K562 (cell line): ENCODE data around the gene GPRC6A. TPM values are rescaled to one million over a fixed set of nuclear protein-coding genes. Genes with fewer than 3 reads are reported as not detected.

Experiments used
- ATAC-seq: fragments of 200-7000 bp; cut with Tn5 transposase; 3 replicates; pipeline ENCODE4 v1.9.1; 2020; ENCODE audit warnings: moderate library complexity
- BruUV-seq: library from RNA; stranded (reverse); fragments of 400-500 nt; replicated peaks from 2 replicates; lab custom pipeline; 2021; lab: Mats Ljungman, UMichigan
- CTCF ChIA-PET: fragments of 300-600 bp; formaldehyde crosslinking; extraction: SDS; loops from one replicate; lab custom pipeline; 2021; ENCODE audit warnings: low intra/inter-chr PET ratio; lab: Yijun Ruan, JAX
- POLR2A ChIA-PET: fragments of 300-600, 350-650 bp; sonication (Branson Sonifier 250); formaldehyde crosslinking; extraction: SDS; loops from one replicate; lab custom pipeline; 2021; ENCODE audit warnings: antibody characterized with exemption, inconsistent platforms; lab: Yijun Ruan, JAX
- DNase-seq, 4 experiments: peaks; one replicate each; pipeline versions ENCODE4 v3.0.0 to v3.0.0-alpha.2; 2011 to 2018; ENCODE audit warnings: low spot score in 3 of 4, mixed read lengths in 3 of 4; ENCODE audit errors: extremely low read depth in 1 of 4
- FAIRE-seq: peaks from 2 replicates; lab custom pipeline; 2011; peaks lifted over from hg19 to GRCh38; lab: Jason Lieb, UNC
- H2AFZ ChIP-seq: 2 replicates; pipeline ENCODE4 v1.6.0; 2011; ENCODE audit warnings: low read depth, low read length, control low read depth, inconsistent platforms
- H3K27ac ChIP-seq: fragments of 200-600 bp; 3 replicates; pipeline ENCODE4 v1.8.0; 2011; ENCODE audit warnings: low read depth, mild to moderate bottlenecking, control low read depth, inconsistent platforms, low read length, moderate library complexity, mixed read lengths; ENCODE audit errors: extremely low read depth
- H3K27me3 ChIP-seq, 2 experiments: fragments of 300-600 bp in 1 of 2; 2 replicates in 1 of 2; 3 replicates in 1 of 2; pipeline versions ENCODE4 v1.6.0 to v1.8.0; 2011; ENCODE audit warnings: inconsistent platforms in 2 of 2, low read length in 2 of 2, mild to moderate bottlenecking in 1 of 2, mixed read lengths in 1 of 2, moderate library complexity in 1 of 2; ENCODE audit not compliant: control insufficient read depth in 2 of 2, insufficient read depth in 2 of 2
- H3K36me3 ChIP-seq: fragments of 300-600 bp; 3 replicates; pipeline ENCODE4 v1.8.0; 2011; ENCODE audit warnings: mild to moderate bottlenecking, low read length, inconsistent platforms; ENCODE audit not compliant: control insufficient read depth, insufficient read depth
- H3K4me1 ChIP-seq, 2 experiments: fragments of 200-600 bp in 1 of 2; replicated peaks in 1 of 2; 2 replicates in 1 of 2; 3 replicates in 1 of 2; pipeline versions ENCODE4 v1.5.1 to v1.8.0; 2011; ENCODE audit warnings: inconsistent platforms in 2 of 2, low read length in 2 of 2, mild to moderate bottlenecking in 1 of 2, mixed read lengths in 1 of 2, moderate library complexity in 1 of 2; ENCODE audit not compliant: control insufficient read depth in 2 of 2, insufficient read depth in 2 of 2
- H3K4me2 ChIP-seq: 2 replicates; pipeline ENCODE4 v1.6.1; 2011; ENCODE audit warnings: low read length, control low read depth, inconsistent platforms, mixed read lengths; ENCODE audit not compliant: insufficient read depth
- H3K4me3 ChIP-seq: fragments of 200-600 bp; sonication (generic), shearing (Covaris generic); 2 replicates; pipeline ENCODE4 v1.5.1; 2016; ENCODE audit warnings: control low read depth, inconsistent platforms
- H3K79me2 ChIP-seq: fragments of 200-600 bp; 3 replicates; pipeline ENCODE4 v1.8.0; 2011; ENCODE audit warnings: low read length, inconsistent platforms; ENCODE audit not compliant: control insufficient read depth, insufficient read depth
- H3K9ac ChIP-seq, 2 experiments: 2 replicates each; pipeline versions ENCODE4 v1.6.0 to v1.6.1; 2011; ENCODE audit warnings: low read depth in 2 of 2, low read length in 2 of 2, control low read depth in 1 of 2, inconsistent platforms in 1 of 2, mild to moderate bottlenecking in 1 of 2, mixed read lengths in 1 of 2; ENCODE audit not compliant: insufficient read depth in 1 of 2
- H3K9me1 ChIP-seq: one replicate; pipeline ENCODE4 v1.6.0; 2011; ENCODE audit warnings: inconsistent platforms, mild to moderate bottlenecking, low read length, moderate library complexity; ENCODE audit not compliant: control insufficient read depth, insufficient read depth
- H3K9me3 ChIP-seq: replicated peaks from 2 replicates; pipeline ENCODE4 v1.5.1; 2011; ENCODE audit warnings: low read depth, low read length, inconsistent platforms; ENCODE audit not compliant: control insufficient read depth, insufficient read depth
- H4K20me1 ChIP-seq: replicated peaks from 2 replicates; pipeline ENCODE4 v1.6.1; 2011; ENCODE audit warnings: low read length, inconsistent platforms, mixed read lengths; ENCODE audit not compliant: control insufficient read depth, insufficient read depth
- MAFF ChIP-seq: IDR thresholded peaks from 2 replicates; pipeline ENCODE4 v1.6.1; 2012; ENCODE audit warnings: low read length, improper control_type of control experiment
- MAFK ChIP-seq: IDR thresholded peaks from 2 replicates; pipeline ENCODE4 v1.6.1; 2011; ENCODE audit warnings: low read length, improper control_type of control experiment
- NR1H2 ChIP-seq: sonication (generic); formaldehyde crosslinking; IDR thresholded peaks from 2 replicates; pipeline ENCODE4 v1.4.0; 2020; ENCODE audit warnings: mild to moderate bottlenecking, missing genetic modification reagents
- PHF8 ChIP-seq: fragments of 200-600 bp; sonication (generic); IDR thresholded peaks from 2 replicates; pipeline ENCODE4 v1.6.1; 2012; ENCODE audit warnings: mixed run types, mild to moderate bottlenecking, inconsistent platforms, low read length, moderate library complexity, borderline replicate concordance
- RB1 ChIP-seq: fragments of 450-650 bp; IDR thresholded peaks from 2 replicates; pipeline ENCODE4 v1.6.1; 2017; ENCODE audit warnings: low read depth, mild to moderate bottlenecking
- RFX1 ChIP-seq: fragments of 450-650 bp; IDR thresholded peaks from 2 replicates; pipeline ENCODE4 v1.6.1; 2016; ENCODE audit warnings: mild to moderate bottlenecking, moderate library complexity
- RHOXF2B ChIP-seq: fragments of 250-450 bp; sonication (Bioruptor Pico); conservative IDR thresholded peaks from 2 replicates; pipeline ENCODE4 v1.5.1; 2021
- SMAD4 ChIP-seq: fragments of 250-450 bp; sonication (Bioruptor Pico); conservative IDR thresholded peaks from 2 replicates; pipeline ENCODE4 v1.8.0; 2021; ENCODE audit warnings: inconsistent platforms, mild to moderate bottlenecking, moderate library complexity
- TAL1 ChIP-seq: fragments of 450-650 bp; IDR thresholded peaks from 2 replicates; pipeline ENCODE4 v1.6.1; 2016; ENCODE audit warnings: mild to moderate bottlenecking
- U2AF1 ChIP-seq: fragments of 200-400 bp; formaldehyde crosslinking; optimal IDR thresholded peaks from 2 replicates; pipeline ENCODE3; 2017; ENCODE audit warnings: mild to moderate bottlenecking, low read depth, low read length, moderate library complexity
- UBTF ChIP-seq, 2 experiments: IDR thresholded peaks; 2 replicates each; pipeline ENCODE4 v1.6.1; 2012; ENCODE audit warnings: improper control_type of control experiment in 2 of 2, low read depth in 2 of 2, low read length in 2 of 2, borderline replicate concordance in 1 of 2
- ZEB2 ChIP-seq: fragments of 450-650 bp; IDR thresholded peaks from 2 replicates; pipeline ENCODE4 v1.6.1; 2016
- ZNF41 ChIP-seq: fragments of 250-450 bp; sonication (Bioruptor Pico); conservative IDR thresholded peaks from 2 replicates; pipeline ENCODE4 v1.4.0; 2020; ENCODE audit warnings: mild to moderate bottlenecking
- ZSCAN32 ChIP-seq: fragments of 450-650 bp; formaldehyde crosslinking; IDR thresholded peaks from 2 replicates; pipeline ENCODE4 v1.4.0; 2020; ENCODE audit warnings: mild to moderate bottlenecking, moderate library complexity
- WGBS: fragments of 100-300 bp; shearing (Covaris generic); methylation state at CpG from one replicate; pipeline ENCODE4 v1.1.6; 2016; ENCODE audit warnings: low coverage, mixed read lengths; ENCODE audit not compliant: insufficient coverage; ENCODE audit errors: missing lambda C conversion rate; 5-methylcytosine and 5-hydroxymethylcytosine counted together
- in situ Hi-C: fragments of 300-500 bp; cut with MboI; formaldehyde crosslinking; loops from 4 replicates; pipeline ENCODE4 v1.15.0; 2018; ENCODE audit warnings: inconsistent platforms, mixed read lengths
- intact Hi-C: fragments of 100-400 bp; cut with micrococcal nuclease; formaldehyde crosslinking; loops from 2 replicates; pipeline ENCODE4 v1.14.2; 2022
- polyA plus RNA-seq, 8 experiments: library from polyadenylated mRNA; depleted of rRNA in 4 of 8; stranded (reverse) in 5 of 8; unstranded in 3 of 8; fragments of >200 nt; fragmentation: Nextera tagmentation in 2 of 8; fragmentation: Illumina TruSeq in 1 of 8; extraction: Ambion mirVana in 2 of 8; extraction: Trizol in 1 of 8; gene quantifications; 2 replicates each; pipeline versions ENCODE4 v1.2.1 to v1.2.3, GENCODE V29; 2011 to 2014; ENCODE audit warnings: inconsistent platforms in 1 of 8, missing spikeins in 1 of 8
- total RNA-seq, 7 experiments: library from RNA; depleted of rRNA in 6 of 7; stranded (reverse); fragments of >200 nt in 6 of 7; fragmentation: Illumina TruSeq in 2 of 7; extraction: Trizol in 2 of 7; gene quantifications; 2 replicates each; pipeline versions ENCODE4 v1.2.1 to v1.2.3, GENCODE V29; 2011 to 2021; ENCODE audit warnings: low replicate concordance in 1 of 7
- TF ChIP-seq, protein P1 (sequence below): fragments of 450-650 bp; IDR thresholded peaks from 2 replicates; pipeline ENCODE4 v1.6.1; 2017; ENCODE audit warnings: antibody characterized with exemption

Gene GPRC6A
- total and polyA plus RNA-seq, 9 of the 15 experiments (the other 6 are each of a cell fraction or from before 2014, with no cell fraction given), result 0.03 TPM; not detected in 7

DNA sequence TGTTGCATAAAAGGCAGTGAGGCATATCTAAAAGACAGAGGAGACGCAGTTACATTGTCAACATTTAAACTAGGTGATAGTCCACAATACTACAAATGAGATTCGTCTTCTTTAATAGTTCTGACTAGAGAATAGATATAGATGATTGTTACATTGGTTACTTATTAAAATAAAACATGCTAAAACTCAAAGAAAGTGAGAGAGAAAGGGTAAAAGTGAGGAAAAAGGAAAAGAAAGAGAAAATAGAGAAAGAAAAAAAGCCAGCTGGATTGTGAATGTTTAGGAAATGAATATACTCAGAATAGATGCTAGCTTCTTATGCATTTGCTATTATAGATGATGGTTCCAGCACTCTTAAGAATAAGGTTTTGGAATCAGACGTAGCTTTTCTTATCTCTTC is 35.7 kb downstream of the GPRC6A start:
- POLR2A ChIA-PET, result no interaction called here
- in situ Hi-C loops, result no loop called here

DNA sequence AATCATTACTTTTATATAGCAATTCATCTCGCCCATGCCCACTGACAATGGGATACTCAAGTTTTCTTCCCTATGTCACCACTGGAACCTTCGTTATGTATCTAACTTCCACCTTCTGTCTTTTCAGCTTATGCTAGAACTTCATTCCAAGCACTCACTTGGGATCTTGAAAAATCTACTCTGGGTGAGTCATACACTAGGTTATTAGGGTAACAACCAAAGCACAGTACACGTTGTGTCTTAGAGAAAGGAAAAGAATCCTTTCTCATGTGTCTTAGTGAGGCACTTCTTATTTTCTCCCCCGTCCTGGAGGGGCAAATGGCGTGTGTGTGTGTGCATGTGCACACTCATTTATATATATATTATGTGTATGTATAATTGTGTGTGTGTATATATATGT is 45.0 kb downstream of the GPRC6A start:
- ChIA-PET CTCF (no interaction called here), POLR2A (no interaction called here)
- Histone ChIP-seq H3K27me3 (no peaks in the 10 kb centered on the region), H3K36me3 (no peaks in the 10 kb centered on the region), H3K27ac (no peak overlapping the region), H2AFZ (no peak overlapping the region), H3K4me2 (no peak overlapping the region), H3K9me1 (no peaks in the 10 kb centered on the region), H3K9ac (no peak overlapping the region), H3K4me3 (no peak overlapping the region), H4K20me1 (no peaks in the 10 kb centered on the region), H3K79me2 (no peaks in the 10 kb centered on the region), H3K4me1 (no peaks in the 10 kb centered on the region), H3K9me3 (no peaks in the 10 kb centered on the region)
- in situ Hi-C loops (no loop called here), intact Hi-C loops (loop anchor here (5.0 to 10.0 kb wide), 2 partner anchors 517 to 541 kb away; no protein-coding TSS in a partner anchor)
- DNase-seq, result no peak
- no peak for FAIRE-seq
- no TSS peak for BruUV-seq
- TF ChIP-seq NR1H2 (CRISPR knock-in tag) (no peak), ZNF41 (no peak), SMAD4 (no peak), UBTF (IDR thresholded peaks at IDR 0.05; ENCODE audit: borderline replicate concordance in 1 of 2, low read depth in 2 of 2, low read length in 2 of 2) (no peak), PHF8 (no peak), TAL1 (no peak), MAFK (no peak), RHOXF2B (CRISPR knock-in tag) (no peak), ZEB2 (no peak), RFX1 (no peak), ZSCAN32 (CRISPR knock-in tag) (no peak), MAFF (no peak)
- TF ChIP-seq, protein P1, sequence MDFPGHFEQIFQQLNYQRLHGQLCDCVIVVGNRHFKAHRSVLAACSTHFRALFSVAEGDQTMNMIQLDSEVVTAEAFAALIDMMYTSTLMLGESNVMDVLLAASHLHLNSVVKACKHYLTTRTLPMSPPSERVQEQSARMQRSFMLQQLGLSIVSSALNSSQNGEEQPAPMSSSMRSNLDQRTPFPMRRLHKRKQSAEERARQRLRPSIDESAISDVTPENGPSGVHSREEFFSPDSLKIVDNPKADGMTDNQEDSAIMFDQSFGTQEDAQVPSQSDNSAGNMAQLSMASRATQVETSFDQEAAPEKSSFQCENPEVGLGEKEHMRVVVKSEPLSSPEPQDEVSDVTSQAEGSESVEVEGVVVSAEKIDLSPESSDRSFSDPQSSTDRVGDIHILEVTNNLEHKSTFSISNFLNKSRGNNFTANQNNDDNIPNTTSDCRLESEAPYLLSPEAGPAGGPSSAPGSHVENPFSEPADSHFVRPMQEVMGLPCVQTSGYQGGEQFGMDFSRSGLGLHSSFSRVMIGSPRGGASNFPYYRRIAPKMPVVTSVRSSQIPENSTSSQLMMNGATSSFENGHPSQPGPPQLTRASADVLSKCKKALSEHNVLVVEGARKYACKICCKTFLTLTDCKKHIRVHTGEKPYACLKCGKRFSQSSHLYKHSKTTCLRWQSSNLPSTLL, result no peak
- WGBS, result 0% methylated on average over 5 of the region's 5 CpGs
- no peak for ATAC-seq

More for the DNA sequence above, 35.7 kb downstream of the GPRC6A start:
- Histone ChIP-seq H3K9ac (no peak overlapping the region), H2AFZ (no peak overlapping the region), H3K79me2 (no peaks in the 10 kb centered on the region), H3K4me1 (no peaks in the 10 kb centered on the region), H3K4me2 (no peak overlapping the region), H3K4me3 (no peak overlapping the region), H4K20me1 (no peaks in the 10 kb centered on the region), H3K27me3 (no peaks in the 10 kb centered on the region; a peak in 1 of 5 replicates), H3K9me3 (no peaks in the 10 kb centered on the region), H3K9me1 (no peaks in the 10 kb centered on the region), H3K27ac (no peak overlapping the region), H3K36me3 (no peaks in the 10 kb centered on the region)
- no TSS peak for BruUV-seq
- CTCF ChIA-PET, result no interaction called here
- no peak for FAIRE-seq
- ATAC-seq, result no peak
- TF ChIP-seq RB1, result no peak
- no peak for TF ChIP-seq U2AF1
- no peak for DNase-seq
- intact Hi-C loops, result no loop called here
- 0% methylated on average over 3 of the region's 3 CpGs for WGBS
